OCI-LY1 (cell line): ENCODE measurements around the gene ROBO1.
"Not testable (repeated sequence)": the region's sequence is repeated elsewhere in the genome, so short reads cannot be mapped to it uniquely, and the experiment has no call there.

Experiments used
- CTCF ChIP-seq: fragments of 200-600 bp; sonication (generic), shearing (Covaris generic); IDR thresholded peaks from 2 replicates; pipeline ENCODE4 v1.5.1; 2017; ENCODE audit warnings: mild to moderate bottlenecking, antibody characterized with exemption, low read length, moderate library complexity, mixed read lengths
- EZH2 ChIP-seq: fragments of 200-600 bp; sonication (generic), shearing (Covaris generic); IDR thresholded peaks from 2 replicates; pipeline ENCODE4 v1.8.0; 2017; ENCODE audit warnings: borderline replicate concordance, mixed run types, mild to moderate bottlenecking, antibody characterized with exemption, low read length, moderate library complexity, mixed read lengths

GRCh38 chr3:78884567-78884966 is 883.2 kb downstream of the ROBO1 start:
- not testable (repeated sequence) for TF ChIP-seq CTCF, EZH2
